ENCODE measurements around the gene ZNF804B. TPM values are rescaled to one million over a fixed set of nuclear protein-coding genes. Genes with fewer than 3 reads are reported as not detected.

Gene ZNF804B
- total and polyA plus RNA-seq, 8 donors: 0.37 TPM; not detected in 7

DNA sequence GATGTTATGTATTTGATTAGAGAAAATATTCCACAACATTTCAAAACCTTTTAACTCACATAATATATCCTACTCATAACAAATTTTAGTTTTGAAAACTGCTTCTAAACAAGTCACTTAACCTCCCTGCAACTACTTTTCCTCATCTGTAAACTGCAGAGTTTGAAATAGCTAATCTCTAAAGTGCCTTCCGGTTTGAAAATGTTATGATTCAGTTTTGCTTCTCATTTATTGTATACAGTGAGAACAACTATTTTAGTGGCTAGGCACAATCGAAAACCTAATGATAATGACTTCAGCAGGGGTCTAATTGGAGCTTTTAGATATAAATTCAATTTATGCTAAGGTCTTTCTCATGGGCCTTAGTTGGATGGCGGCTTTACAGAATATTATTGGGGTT is 66.7 kb downstream of the ZNF804B start:
- 61 to 79% (median 74%) methylated on average over 3 of the region's 3 CpGs for WGBS, 5 donors
- Histone ChIP-seq H3K4me1 (no peaks in the 10 kb centered on the region), H3K27me3 (no peaks in the 10 kb centered on the region), H3K27ac (no peak overlapping the region), H3K4me3 (no peak overlapping the region), H3K36me3 (no peaks in the 10 kb centered on the region), H3K9me3 (no peaks in the 10 kb centered on the region)
- TF ChIP-seq, protein P1, sequence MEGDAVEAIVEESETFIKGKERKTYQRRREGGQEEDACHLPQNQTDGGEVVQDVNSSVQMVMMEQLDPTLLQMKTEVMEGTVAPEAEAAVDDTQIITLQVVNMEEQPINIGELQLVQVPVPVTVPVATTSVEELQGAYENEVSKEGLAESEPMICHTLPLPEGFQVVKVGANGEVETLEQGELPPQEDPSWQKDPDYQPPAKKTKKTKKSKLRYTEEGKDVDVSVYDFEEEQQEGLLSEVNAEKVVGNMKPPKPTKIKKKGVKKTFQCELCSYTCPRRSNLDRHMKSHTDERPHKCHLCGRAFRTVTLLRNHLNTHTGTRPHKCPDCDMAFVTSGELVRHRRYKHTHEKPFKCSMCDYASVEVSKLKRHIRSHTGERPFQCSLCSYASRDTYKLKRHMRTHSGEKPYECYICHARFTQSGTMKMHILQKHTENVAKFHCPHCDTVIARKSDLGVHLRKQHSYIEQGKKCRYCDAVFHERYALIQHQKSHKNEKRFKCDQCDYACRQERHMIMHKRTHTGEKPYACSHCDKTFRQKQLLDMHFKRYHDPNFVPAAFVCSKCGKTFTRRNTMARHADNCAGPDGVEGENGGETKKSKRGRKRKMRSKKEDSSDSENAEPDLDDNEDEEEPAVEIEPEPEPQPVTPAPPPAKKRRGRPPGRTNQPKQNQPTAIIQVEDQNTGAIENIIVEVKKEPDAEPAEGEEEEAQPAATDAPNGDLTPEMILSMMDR (IDR thresholded peaks at IDR 0.05): no peak
- TF ChIP-seq EP300 (IDR thresholded peaks at IDR 0.05): no peak
- TF ChIP-seq POLR2AphosphoS5 (IDR thresholded peaks at IDR 0.05): no peak
- no peak for TF ChIP-seq POLR2A (IDR thresholded peaks at IDR 0.05)
- intact Hi-C loops (cut with DNase I; ENCODE audit: low total_unique reads): no loop called here
- no peak for DNase-seq

DNA sequence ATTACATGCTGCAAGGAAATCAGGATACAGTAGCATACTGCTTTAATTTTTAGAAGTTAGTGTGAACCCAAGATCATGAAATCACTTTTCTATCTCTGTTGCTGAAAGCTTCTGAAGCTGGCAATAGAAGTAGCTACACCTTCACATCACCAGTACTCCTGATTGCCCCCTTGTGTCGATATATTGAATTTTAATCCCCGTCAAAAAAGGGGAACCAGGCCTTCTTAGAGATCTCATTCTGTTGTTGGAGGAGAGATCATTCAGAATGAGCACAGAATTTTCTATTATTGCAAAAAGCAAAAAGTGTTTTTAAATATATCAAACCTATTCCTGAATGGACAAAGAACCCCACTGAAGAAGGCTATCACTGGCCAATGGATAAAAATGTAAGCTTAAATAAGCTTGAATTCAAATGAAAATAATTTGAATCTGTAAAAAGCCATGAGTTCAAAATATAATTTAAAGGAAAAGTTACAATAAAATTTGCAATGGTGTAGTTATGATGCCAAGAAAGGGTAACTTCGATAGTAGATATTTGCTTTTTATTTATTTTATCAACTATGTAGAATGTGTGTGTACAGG is 75.7 kb downstream of the ZNF804B start:
- TF ChIP-seq POLR2AphosphoS5 (IDR thresholded peaks at IDR 0.05) (no peak), POLR2A (IDR thresholded peaks at IDR 0.05) (no peak)
- TF ChIP-seq, protein P1 (IDR thresholded peaks at IDR 0.05): peak in 2 of 7 experiments; percentile 29 to 30
- no peak overlapping the region for H3K4me3 ChIP-seq
- DNase-seq: peak in 1 of 2 donors; percentile 62
- H3K27me3 ChIP-seq: no peaks in the 10 kb centered on the region
- H3K4me1 ChIP-seq: no peaks in the 10 kb centered on the region
- WGBS, 5 donors: 21 to 36% (median 29%) methylated on average over 3 of the region's 3 CpGs
- intact Hi-C loops (cut with DNase I; ENCODE audit: low total_unique reads): no loop called here
- no peaks in the 10 kb centered on the region for H3K36me3 ChIP-seq
- no peak overlapping the region for H3K27ac ChIP-seq
- no peaks in the 10 kb centered on the region for H3K9me3 ChIP-seq

DNA sequence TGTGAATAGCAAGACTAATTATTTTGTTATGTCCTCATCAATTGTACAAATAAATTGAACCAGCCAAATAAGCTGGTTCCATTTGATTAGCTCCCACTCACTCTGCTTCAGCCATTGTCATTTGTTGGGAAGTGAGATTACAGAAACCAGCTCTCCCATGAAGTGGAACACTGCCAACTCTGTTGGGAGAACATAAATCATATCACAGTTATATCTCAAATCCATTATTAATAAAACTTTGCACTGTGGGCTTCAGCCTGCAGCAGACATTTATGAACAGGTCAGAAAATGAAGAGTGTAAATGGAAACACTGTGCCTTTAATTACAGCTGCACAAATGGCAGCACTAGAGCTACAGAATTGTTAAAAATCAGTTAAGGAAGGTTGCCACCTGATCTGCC is 82.7 kb downstream of the ZNF804B start:
- Histone ChIP-seq H3K9me3 (no peaks in the 10 kb centered on the region), H3K27ac (no peak overlapping the region), H3K4me3 (no peak overlapping the region), H3K27me3 (no peaks in the 10 kb centered on the region), H3K36me3 (no peaks in the 10 kb centered on the region), H3K4me1 (no peaks in the 10 kb centered on the region)
- intact Hi-C loops (cut with DNase I; ENCODE audit: low total_unique reads): no loop called here
- peak in 1 of 2 donors; percentile 22 for DNase-seq
- TF ChIP-seq POLR2AphosphoS5 (IDR thresholded peaks at IDR 0.05) (no peak), POLR2A (IDR thresholded peaks at IDR 0.05) (no peak), EP300 (IDR thresholded peaks at IDR 0.05) (no peak)
- TF ChIP-seq, protein P1 (IDR thresholded peaks at IDR 0.05): no peak

DNA sequence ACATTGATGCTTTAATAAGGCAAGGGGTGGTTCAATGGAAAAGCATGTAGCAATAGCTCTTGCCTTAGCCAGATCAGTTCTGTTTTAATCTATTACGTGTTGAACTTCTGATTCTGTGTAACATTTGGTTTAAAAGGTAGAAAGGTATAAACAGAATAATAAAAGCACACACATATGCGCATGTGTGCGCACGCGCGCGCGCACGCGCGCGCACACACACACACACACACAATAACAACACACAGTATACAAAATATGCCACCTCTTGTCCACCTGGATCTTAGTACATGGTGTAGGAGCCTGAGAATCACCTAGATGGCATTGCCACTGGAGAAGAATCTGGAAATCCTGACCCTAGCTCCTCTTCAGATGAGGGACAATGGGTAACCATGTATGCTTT is 85.6 kb downstream of the ZNF804B start:
- 74 to 94% (median 86%) methylated on average over 12 of the region's 12 CpGs for WGBS, 5 donors
- H3K4me1 ChIP-seq: no peaks in the 10 kb centered on the region
- H3K9me3 ChIP-seq: no peaks in the 10 kb centered on the region
- H3K27ac ChIP-seq: no peak overlapping the region
- TF ChIP-seq EP300 (IDR thresholded peaks at IDR 0.05) (no peak), POLR2AphosphoS5 (IDR thresholded peaks at IDR 0.05) (no peak), POLR2A (IDR thresholded peaks at IDR 0.05) (no peak)
- TF ChIP-seq, protein P1 (IDR thresholded peaks at IDR 0.05): no peak
- H3K4me3 ChIP-seq: no peak overlapping the region
- no peak for DNase-seq
- no peaks in the 10 kb centered on the region for H3K27me3 ChIP-seq
- no peaks in the 10 kb centered on the region for H3K36me3 ChIP-seq
- intact Hi-C loops (cut with DNase I; ENCODE audit: low total_unique reads): no loop called here
